Tibial artery (tissue), 4 donors: Measurements from ENCODE around the gene LAMA2.

Source experiments
- DNase-seq, 2 donors: peaks; one replicate each; pipeline ENCODE4 v3.0.0-alpha.2; 2019
- H3K27ac ChIP-seq, 2 donors: fragments of 200-600 bp; sonication (generic) in 1 of 2; 1 replicate in 1 of 2; 2 replicates in 1 of 2; pipeline ENCODE4 v1.5.1; 2018 to 2019; ENCODE audit warnings: mild to moderate bottlenecking in 1 of 2
- H3K27me3 ChIP-seq, 2 donors: fragments of 200-600 bp; sonication (generic) in 1 of 2; one replicate each; pipeline versions ENCODE4 v1.5.1 to v1.6.0; 2016 to 2019
- H3K36me3 ChIP-seq, 3 donors: fragments of 200-600 bp; sonication (generic) in 2 of 3; one replicate each; pipeline ENCODE4 v1.5.1; 2016 to 2019; ENCODE audit warnings: mild to moderate bottlenecking in 2 of 3
- H3K4me1 ChIP-seq, 4 donors: fragments of 200-600 bp; sonication (generic) in 2 of 4; 1 replicate in 3 of 4; 2 replicates in 1 of 4; pipeline ENCODE4 v1.5.1; 2016 to 2019
- H3K4me3 ChIP-seq, 2 donors: fragments of 200-600 bp; sonication (generic) in 1 of 2; 1 replicate in 1 of 2; 2 replicates in 1 of 2; pipeline ENCODE4 v1.5.1; 2018 to 2019; ENCODE audit warnings: mild to moderate bottlenecking in 2 of 2
- H3K9me3 ChIP-seq, 3 donors: fragments of 200-600 bp; sonication (generic) in 1 of 3; one replicate each; pipeline ENCODE4 v1.5.1; 2016 to 2019
- CTCF ChIP-seq, 2 experiments: fragments of 200-600 bp in 1 of 2; fragments of 450-650 bp in 1 of 2; IDR thresholded peaks; one replicate each; pipeline ENCODE4 v1.5.1; 2017 to 2019; ENCODE audit warnings: antibody characterized with exemption in 2 of 2, mild to moderate bottlenecking in 1 of 2, moderate library complexity in 1 of 2
- intact Hi-C: fragments of 100-400 bp; cut with DNase I; formaldehyde crosslinking; loops from one replicate; pipeline ENCODE4 v1.15.0; 2023; ENCODE audit warnings: low total_unique reads

LAMA2 gene

GRCh38 chr6:129197154-129197553 is 314.2 kb downstream of the LAMA2 start:
- intact Hi-C loops: no loop called here
- no peak for DNase-seq
- Histone ChIP-seq H3K27me3 (no peaks in the 10 kb centered on the region), H3K9me3 (no peaks in the 10 kb centered on the region), H3K36me3 (peaks cover 0 to 4% (median 0%) of the 10 kb centered on the region in 3 donors), H3K4me1 (no peaks in the 10 kb centered on the region), H3K27ac (no peak overlapping the region), H3K4me3 (no peak overlapping the region)
- no peak for TF ChIP-seq CTCF (IDR thresholded peaks at IDR 0.05)

GRCh38 chr6:129200151-129200550 is 317.2 kb downstream of the LAMA2 start:
- TF ChIP-seq CTCF (IDR thresholded peaks at IDR 0.05): no peak
- intact Hi-C loops: no loop called here

DNA sequence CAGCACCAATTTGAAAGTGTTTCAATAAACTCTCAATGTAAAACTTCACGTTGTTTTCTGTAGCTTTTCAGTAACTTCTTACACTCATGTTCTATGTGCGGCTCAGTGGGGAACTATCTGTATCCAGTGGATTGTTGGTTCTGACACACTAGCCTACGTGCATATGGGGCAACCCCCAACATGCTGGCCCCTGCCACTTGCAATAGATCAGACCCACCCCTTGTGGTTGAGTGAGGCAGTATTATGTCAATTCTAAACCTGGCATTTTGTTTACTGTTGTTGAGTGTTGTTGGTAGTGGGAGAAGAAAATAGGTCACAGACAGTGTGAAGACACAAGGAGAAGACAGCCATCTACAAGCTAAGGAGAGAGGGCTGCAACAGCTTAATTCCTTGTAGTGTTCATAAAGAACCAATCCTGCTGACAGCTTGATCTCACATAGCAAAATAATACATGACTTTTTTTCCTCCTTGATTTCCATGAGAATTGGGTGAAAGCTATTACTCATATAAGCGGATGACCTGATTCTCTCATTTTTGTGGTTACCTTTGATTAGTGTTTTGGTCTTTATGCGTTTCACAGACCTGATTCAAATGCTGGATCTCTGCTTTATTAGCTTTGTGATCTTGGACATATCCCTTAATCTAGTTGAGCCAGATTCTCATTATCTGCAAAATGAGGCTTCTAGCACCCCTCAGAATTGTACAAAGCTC is 320.4 kb downstream of the LAMA2 start:
- Histone ChIP-seq H3K4me1 (no peaks in the 10 kb centered on the region), H3K4me3 (no peak overlapping the region), H3K27me3 (no peaks in the 10 kb centered on the region), H3K36me3 (no peaks in the 10 kb centered on the region), H3K27ac (no peak overlapping the region), H3K9me3 (no peaks in the 10 kb centered on the region)
- intact Hi-C loops: no loop called here
- TF ChIP-seq CTCF (IDR thresholded peaks at IDR 0.05): no peak
- no peak for DNase-seq

More at GRCh38 chr6:129200151-129200550, 317.2 kb downstream of the LAMA2 start:
- H3K27ac ChIP-seq: no peak overlapping the region
- H3K4me3 ChIP-seq: no peak overlapping the region
- H3K9me3 ChIP-seq: no peaks in the 10 kb centered on the region
- H3K4me1 ChIP-seq: no peaks in the 10 kb centered on the region
- no peaks in the 10 kb centered on the region for H3K27me3 ChIP-seq
- no peaks in the 10 kb centered on the region for H3K36me3 ChIP-seq
- DNase-seq: no peak

GRCh38 chr6:129206821-129207220 is 323.9 kb downstream of the LAMA2 start:
- intact Hi-C loops: no loop called here
- no peak for TF ChIP-seq CTCF (IDR thresholded peaks at IDR 0.05)
- Histone ChIP-seq H3K36me3 (no peaks in the 10 kb centered on the region), H3K27ac (no peak overlapping the region), H3K4me3 (no peak overlapping the region), H3K27me3 (no peaks in the 10 kb centered on the region), H3K4me1 (no peaks in the 10 kb centered on the region), H3K9me3 (no peaks in the 10 kb centered on the region)
- DNase-seq: no peak

DNA sequence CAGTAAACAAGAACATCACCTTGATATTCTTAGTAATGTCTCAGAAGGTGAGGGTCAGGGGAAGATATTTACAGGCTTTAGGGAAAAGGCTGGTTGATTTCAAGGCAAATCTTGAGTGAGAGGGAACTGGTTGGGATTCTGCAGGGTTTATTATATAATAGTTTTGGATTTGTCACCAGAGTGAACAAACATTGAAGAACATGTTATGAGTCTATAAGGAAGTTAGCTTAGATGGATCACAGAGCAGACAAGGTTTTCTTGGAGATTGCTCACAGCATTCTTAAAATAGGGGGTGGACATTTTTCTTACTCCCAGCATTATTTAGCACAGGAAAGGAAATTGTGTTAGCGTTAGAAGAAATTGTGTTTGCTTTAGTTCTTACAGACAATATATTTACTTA is 324.9 kb downstream of the LAMA2 start:
- H3K27ac ChIP-seq: no peak overlapping the region
- no peaks in the 10 kb centered on the region for H3K27me3 ChIP-seq
- no peaks in the 10 kb centered on the region for H3K9me3 ChIP-seq
- no peak for DNase-seq
- no peak overlapping the region for H3K4me3 ChIP-seq
- intact Hi-C loops: no loop called here
- H3K36me3 ChIP-seq: no peaks in the 10 kb centered on the region
- no peak for TF ChIP-seq CTCF (IDR thresholded peaks at IDR 0.05)
- no peaks in the 10 kb centered on the region for H3K4me1 ChIP-seq
